Measurements from ENCODE around the gene IREB2.
A peak's percentile ranks its signal among the peaks of the same experiment; 100 is the strongest.

Gene IREB2

GRCh38 chr15:78540141-78540870, 102.3 kb downstream of the IREB2 start, which contains the start of gene PSMA4:
Gene PSMA4, plus strand, starts transcription at chr15:78540444. Its CDS starts 1,484 bp downstream, at chr15:78541928.
- H3K27me3 ChIP-seq (ENCODE audit: control insufficient read depth, insufficient read depth, low read length), result no peaks in the 10 kb centered on the region
- H3K4me1 ChIP-seq (ENCODE audit: control insufficient read depth, insufficient read depth, low read length), result no peaks in the 10 kb centered on the region
- H3K36me3 ChIP-seq (ENCODE audit: control insufficient read depth, insufficient read depth, low read length), result peaks cover 9% of the 10 kb centered on the region
- peak within 1 kb of the TSS; percentile 98 for H3K4me3 ChIP-seq (ENCODE audit: low read depth, low read length)
- H3K9me3 ChIP-seq (ENCODE audit: control insufficient read depth, insufficient read depth, low read length), result no peaks in the 10 kb centered on the region
- H3K9ac ChIP-seq (ENCODE audit: low read depth, low read length), result peak within 1 kb of the TSS; percentile 97

- Histone ChIP-seq H3K9me3 (ENCODE audit: control insufficient read depth, insufficient read depth, low read length) (no peaks in the 10 kb centered on the region), H3K4me1 (ENCODE audit: control insufficient read depth, insufficient read depth, low read length) (no peaks in the 10 kb centered on the region), H3K4me3 (ENCODE audit: low read depth, low read length) (peak overlapping the region; percentile 98), H3K27me3 (ENCODE audit: control insufficient read depth, insufficient read depth, low read length) (no peaks in the 10 kb centered on the region), H3K36me3 (ENCODE audit: control insufficient read depth, insufficient read depth, low read length) (peaks cover 17% of the 10 kb centered on the region), H3K9ac (ENCODE audit: low read depth, low read length) (peak overlapping the region; percentile 97)
Observed at GRCh38 chr15:78540871-78541743, 103.1 kb downstream of the IREB2 start.

- peaks cover 19% of the 10 kb centered on the region for H3K36me3 ChIP-seq (ENCODE audit: control insufficient read depth, insufficient read depth, low read length)
- H3K27me3 ChIP-seq (ENCODE audit: control insufficient read depth, insufficient read depth, low read length), result no peaks in the 10 kb centered on the region
- no peak overlapping the region for H3K9ac ChIP-seq (ENCODE audit: low read depth, low read length)
- peak overlapping the region; percentile 98 for H3K4me3 ChIP-seq (ENCODE audit: low read depth, low read length)
- no peaks in the 10 kb centered on the region for H3K4me1 ChIP-seq (ENCODE audit: control insufficient read depth, insufficient read depth, low read length)
- H3K9me3 ChIP-seq (ENCODE audit: control insufficient read depth, insufficient read depth, low read length), result no peaks in the 10 kb centered on the region
Observed at GRCh38 chr15:78541744-78542034, 103.7 kb downstream of the IREB2 start.

GRCh38 chr15:78542647-78543046, 104.6 kb downstream of the IREB2 start:
- Histone ChIP-seq H3K4me3 (ENCODE audit: low read depth, low read length) (no peak overlapping the region), H3K4me1 (ENCODE audit: control insufficient read depth, insufficient read depth, low read length) (no peaks in the 10 kb centered on the region), H3K27me3 (ENCODE audit: control insufficient read depth, insufficient read depth, low read length) (no peaks in the 10 kb centered on the region), H3K9ac (ENCODE audit: low read depth, low read length) (no peak overlapping the region), H3K9me3 (ENCODE audit: control insufficient read depth, insufficient read depth, low read length) (no peaks in the 10 kb centered on the region), H3K36me3 (ENCODE audit: control insufficient read depth, insufficient read depth, low read length) (peaks cover 19% of the 10 kb centered on the region)

- Histone ChIP-seq H3K9ac (ENCODE audit: low read depth, low read length) (no peak overlapping the region), H3K4me3 (ENCODE audit: low read depth, low read length) (no peak overlapping the region), H3K36me3 (ENCODE audit: control insufficient read depth, insufficient read depth, low read length) (peaks cover 19% of the 10 kb centered on the region), H3K9me3 (ENCODE audit: control insufficient read depth, insufficient read depth, low read length) (no peaks in the 10 kb centered on the region), H3K4me1 (ENCODE audit: control insufficient read depth, insufficient read depth, low read length) (no peaks in the 10 kb centered on the region), H3K27me3 (ENCODE audit: control insufficient read depth, insufficient read depth, low read length) (no peaks in the 10 kb centered on the region)
Observed at GRCh38 chr15:78550194-78550593, 112.2 kb downstream of the IREB2 start.

GRCh38 chr15:78550815-78551214, 112.8 kb downstream of the IREB2 start:
- Histone ChIP-seq H3K27me3 (ENCODE audit: control insufficient read depth, insufficient read depth, low read length) (no peaks in the 10 kb centered on the region), H3K36me3 (ENCODE audit: control insufficient read depth, insufficient read depth, low read length) (peaks cover 14% of the 10 kb centered on the region), H3K4me1 (ENCODE audit: control insufficient read depth, insufficient read depth, low read length) (no peaks in the 10 kb centered on the region), H3K9me3 (ENCODE audit: control insufficient read depth, insufficient read depth, low read length) (no peaks in the 10 kb centered on the region), H3K9ac (ENCODE audit: low read depth, low read length) (no peak overlapping the region), H3K4me3 (ENCODE audit: low read depth, low read length) (no peak overlapping the region)
